Measurements from ENCODE around the gene GPR137C. TPM values are rescaled to one million over a fixed set of nuclear protein-coding genes. Genes with fewer than 3 reads are reported as not detected.
A peak's percentile ranks its signal among the peaks of the same experiment; 100 is the strongest.

The GPR137C gene
- total RNA-seq, 2 experiments from 2014 or later = 0.05 to 0.11 TPM

- CTCF ChIA-PET = no interaction called here
- Mint-ChIP-seq H3K27ac (no peak overlapping the region), H3K27me3 (no peaks in the 10 kb centered on the region), H3K36me3 (ENCODE audit: low read depth) (peaks cover 3% of the 10 kb centered on the region), H3K4me1 (ENCODE audit: low read depth) (no peaks in the 10 kb centered on the region), H3K9me3 (no peaks in the 10 kb centered on the region), H3K4me3 (no peak overlapping the region)
- TF ChIP-seq CTCF (IDR thresholded peaks at IDR 0.05) = no peak
- no peak for ATAC-seq
- no peak for DNase-seq
- POLR2A ChIA-PET = no interaction called here
- intact Hi-C loops (cut with micrococcal nuclease) = no loop called here
These were observed 29.9 kb upstream of the GPR137C start for GRCh38 chr14:52522581-52523345.

GRCh38 chr14:52527052-52527451, 25.6 kb upstream of the GPR137C start:
- Mint-ChIP-seq H3K27me3 (no peaks in the 10 kb centered on the region), H3K4me1 (ENCODE audit: low read depth) (no peaks in the 10 kb centered on the region), H3K4me3 (no peak overlapping the region), H3K27ac (no peak overlapping the region), H3K36me3 (ENCODE audit: low read depth) (peaks cover 5% of the 10 kb centered on the region), H3K9me3 (no peaks in the 10 kb centered on the region)
- no peak for TF ChIP-seq CTCF (IDR thresholded peaks at IDR 0.05)
- ChIA-PET POLR2A (interaction anchor here (1.4 kb wide), 1 partner anchor 9 kb away, joined by 5 read pairs; no protein-coding TSS in a partner anchor), CTCF (no interaction called here)
- intact Hi-C loops (cut with micrococcal nuclease) = no loop called here
- ATAC-seq = no peak
- DNase-seq = peak; percentile 7

- intact Hi-C loops (cut with micrococcal nuclease) = no loop called here
These were observed 21.2 kb upstream of the GPR137C start for GRCh38 chr14:52531481-52531880.

GRCh38 chr14:52536269-52536668, 16.4 kb upstream of the GPR137C start:
- TF ChIP-seq CTCF (IDR thresholded peaks at IDR 0.05) = no peak
- Mint-ChIP-seq H3K27ac (no peak overlapping the region), H3K36me3 (ENCODE audit: low read depth) (peaks cover 12% of the 10 kb centered on the region), H3K27me3 (no peaks in the 10 kb centered on the region), H3K4me3 (no peak overlapping the region), H3K4me1 (ENCODE audit: low read depth) (peaks cover 2% of the 10 kb centered on the region), H3K9me3 (no peaks in the 10 kb centered on the region)
- ATAC-seq (no peak), DNase-seq (no peak)
- ChIA-PET POLR2A (no interaction called here), CTCF (interaction anchor here (0.9 to 2.1 kb wide), 4 partner anchors 13 to 23 kb away, joined by 3 to 8 read pairs (median 4); partner anchors contain the start of genes GPR137C and TXNDC16)
- intact Hi-C loops (cut with micrococcal nuclease) = no loop called here

More at GRCh38 chr14:52531481-52531880, 21.2 kb upstream of the GPR137C start:
- Mint-ChIP-seq H3K27me3 (no peaks in the 10 kb centered on the region), H3K9me3 (no peaks in the 10 kb centered on the region), H3K4me3 (no peak overlapping the region), H3K36me3 (ENCODE audit: low read depth) (peaks cover 14% of the 10 kb centered on the region), H3K4me1 (ENCODE audit: low read depth) (no peaks in the 10 kb centered on the region), H3K27ac (no peak overlapping the region)
- ChIA-PET POLR2A (no interaction called here), CTCF (no interaction called here)
- ATAC-seq = peak; percentile 62
- no peak for DNase-seq
- TF ChIP-seq CTCF (IDR thresholded peaks at IDR 0.05) = no peak

- Mint-ChIP-seq H3K27me3 (no peaks in the 10 kb centered on the region), H3K4me1 (ENCODE audit: low read depth) (peaks cover 2% of the 10 kb centered on the region), H3K4me3 (no peak overlapping the region), H3K27ac (no peak overlapping the region), H3K9me3 (no peaks in the 10 kb centered on the region), H3K36me3 (ENCODE audit: low read depth) (peaks cover 15% of the 10 kb centered on the region)
- no peak for DNase-seq
- POLR2A ChIA-PET = interaction anchor here (1.9 kb wide), 1 partner anchor 13 kb away, joined by 12 read pairs; the partner anchor contains the start of genes GPR137C and TXNDC16
- intact Hi-C loops (cut with micrococcal nuclease) = no loop called here
- no peak for TF ChIP-seq CTCF (IDR thresholded peaks at IDR 0.05)
- ATAC-seq = no peak
- CTCF ChIA-PET = no interaction called here
These were observed 14.0 kb upstream of the GPR137C start for GRCh38 chr14:52538623-52539022.

All from activated CD8-positive, alpha-beta T cell treated with anti-CD3 and anti-CD28 coated beads for 36 hours (primary cell).